Loucy (cell line): ENCODE data around the gene FEV.

Experiments
- CTCF ChIP-seq: fragments of 200-600 bp; sonication (generic); conservative IDR thresholded peaks from 2 replicates; pipeline ENCODE4 v1.5.1; 2014; ENCODE audit warnings: mild to moderate bottlenecking, antibody characterized with exemption, low read length
- EZH2phosphoT487 ChIP-seq: fragments of 200-600 bp; IDR thresholded peaks from 2 replicates; pipeline ENCODE4 v1.6.1; 2018; ENCODE audit warnings: antibody characterized with exemption, mild to moderate bottlenecking, moderate library complexity, borderline replicate concordance

DNA sequence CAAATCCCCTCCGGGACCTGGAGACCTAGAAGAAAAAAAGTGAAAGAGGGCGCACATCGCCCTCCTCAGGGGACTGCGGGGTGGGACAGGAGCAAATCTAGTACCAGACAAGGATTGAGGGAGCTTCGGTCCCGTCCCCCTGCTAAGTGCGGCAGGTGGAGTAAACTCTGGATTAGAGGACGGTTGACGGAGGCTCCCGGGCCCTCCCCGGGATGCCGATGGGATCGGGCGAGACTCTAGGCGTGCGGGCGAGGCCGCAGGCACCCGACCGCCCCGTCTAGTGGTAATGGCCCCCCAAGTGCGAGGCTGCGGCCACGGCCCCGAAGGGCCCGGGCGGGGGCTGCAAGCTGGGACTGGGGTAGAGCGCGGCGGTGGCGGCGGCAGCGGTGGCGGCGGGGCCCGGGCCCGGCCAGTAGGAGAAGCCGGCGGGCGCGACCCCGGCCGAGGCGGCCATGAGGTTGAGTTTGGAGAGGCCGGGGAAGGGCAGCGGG, 3.5 kb downstream of the FEV start:
- peak; percentile 62; the same call in 1 of the 2 replicates for TF ChIP-seq CTCF
- TF ChIP-seq EZH2phosphoT487 = no peak
